Measurements from ENCODE around the gene SCAPER.
"Not testable (repeated sequence)": the region's sequence is repeated elsewhere in the genome, so short reads cannot be mapped to it uniquely, and the experiment has no call there.

The SCAPER gene

DNA sequence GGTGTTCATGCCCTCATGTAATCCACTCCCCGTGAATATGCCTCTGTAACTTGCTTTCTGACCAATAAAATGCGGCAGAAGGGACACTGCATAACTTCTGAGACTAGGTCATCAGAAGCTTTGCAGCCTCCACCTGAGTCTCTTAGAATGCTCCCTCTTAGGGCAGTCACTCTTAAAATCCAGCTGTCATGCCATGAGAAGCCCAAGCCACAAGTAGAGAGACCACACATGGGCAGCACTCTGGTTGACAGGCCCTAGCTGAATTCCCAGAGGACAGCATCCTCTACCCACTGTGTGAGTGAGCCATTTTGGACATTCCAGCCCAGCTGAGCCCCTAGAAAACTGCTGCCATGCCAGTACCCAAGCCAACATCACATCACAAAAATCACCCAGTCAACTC is 41.4 kb downstream of the SCAPER start:
- DNase-seq (ENCODE audit: low read depth in 1 of 2, low spot score in 1 of 2) = no peak

DNA sequence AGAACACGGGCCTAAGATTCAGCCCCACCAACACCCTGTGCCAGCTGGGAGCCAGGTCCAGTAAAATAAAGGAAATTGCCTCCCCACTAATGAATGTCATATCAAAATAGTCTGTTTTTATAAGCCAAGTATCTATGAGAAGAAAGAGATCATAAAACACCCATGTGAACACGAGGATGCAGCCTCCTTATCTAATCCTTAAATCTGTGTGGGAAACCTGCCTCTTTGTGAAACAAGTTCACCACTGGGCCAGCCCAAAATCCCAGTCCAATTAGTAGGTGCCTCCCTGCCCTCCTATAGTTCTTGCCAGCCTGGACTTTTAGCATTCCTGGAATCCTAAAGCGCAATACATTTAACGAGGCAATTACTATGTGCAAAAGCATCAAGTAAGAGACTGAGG is 42.0 kb downstream of the SCAPER start:
- DNase-seq (ENCODE audit: low read depth in 1 of 2, low spot score in 1 of 2) = no peak

DNA sequence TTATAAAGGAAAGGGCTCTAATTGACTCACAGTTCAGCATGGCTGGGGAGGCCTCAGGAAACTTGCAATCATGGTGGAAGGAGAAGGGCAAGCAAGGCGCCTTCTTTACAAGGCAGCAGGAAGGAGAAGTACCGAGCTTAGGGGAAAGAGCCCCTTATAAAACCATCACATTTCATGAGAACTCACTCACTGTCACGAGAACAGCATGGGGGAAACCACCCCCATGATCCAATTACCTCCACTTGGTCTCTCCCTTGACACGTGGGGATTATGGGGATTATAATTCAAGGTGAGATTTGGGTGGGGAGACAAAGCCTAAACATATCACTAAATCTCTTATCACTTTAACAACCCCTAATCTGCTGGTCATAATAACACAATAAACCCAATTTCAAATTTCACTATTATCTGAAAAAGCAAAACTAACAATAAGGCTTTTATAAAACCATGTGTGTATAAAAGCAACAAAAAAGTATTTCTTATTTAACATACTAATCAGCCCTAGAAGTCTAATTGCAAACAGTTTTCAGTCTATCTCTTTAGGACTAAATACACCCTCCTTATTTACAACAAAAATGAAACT is 43.2 kb downstream of the SCAPER start:
- no peak for DNase-seq (ENCODE audit: low read depth in 1 of 2, low spot score in 1 of 2)

DNA sequence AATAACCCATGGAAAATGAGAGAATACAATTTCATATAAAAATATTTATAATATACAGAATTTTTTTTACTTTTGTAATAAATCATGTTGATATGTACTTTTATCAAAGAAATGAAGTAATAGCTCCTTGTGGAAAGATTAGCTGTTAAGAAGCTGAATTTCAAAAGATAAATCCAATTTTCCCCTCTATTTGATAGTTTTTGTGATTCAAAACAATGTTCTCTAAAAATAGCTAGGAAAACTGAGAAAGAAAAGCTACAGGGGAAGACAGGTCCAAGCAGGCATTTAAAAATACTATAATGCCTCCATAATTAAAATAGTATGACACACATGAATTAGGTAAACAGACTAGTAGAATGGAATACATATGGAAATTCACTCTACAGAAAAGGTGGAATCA is 44.9 kb downstream of the SCAPER start:
- no peak for DNase-seq (ENCODE audit: low read depth in 1 of 2, low spot score in 1 of 2)

DNA sequence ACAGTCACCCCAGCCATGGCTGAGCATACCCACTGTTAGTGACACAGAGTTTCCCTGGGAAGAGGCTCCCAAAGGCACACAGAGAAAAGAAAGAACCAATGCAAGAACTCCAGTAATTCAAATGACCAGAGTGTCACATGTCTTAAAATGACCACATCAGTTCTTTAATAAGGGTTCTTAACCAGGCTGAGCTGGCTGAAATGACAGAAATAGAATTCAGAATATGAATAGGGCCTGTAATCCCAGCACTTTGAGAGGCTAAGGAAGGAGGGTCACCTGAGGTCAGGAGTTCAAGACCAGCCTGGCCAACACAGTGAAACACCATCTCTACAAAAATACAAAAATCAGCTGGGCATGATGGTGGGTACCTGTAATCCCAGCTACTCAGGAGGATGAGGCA is 54.8 kb downstream of the SCAPER start:
- not testable (repeated sequence) for DNase-seq (ENCODE audit: low read depth in 1 of 2, low spot score in 1 of 2)

DNA sequence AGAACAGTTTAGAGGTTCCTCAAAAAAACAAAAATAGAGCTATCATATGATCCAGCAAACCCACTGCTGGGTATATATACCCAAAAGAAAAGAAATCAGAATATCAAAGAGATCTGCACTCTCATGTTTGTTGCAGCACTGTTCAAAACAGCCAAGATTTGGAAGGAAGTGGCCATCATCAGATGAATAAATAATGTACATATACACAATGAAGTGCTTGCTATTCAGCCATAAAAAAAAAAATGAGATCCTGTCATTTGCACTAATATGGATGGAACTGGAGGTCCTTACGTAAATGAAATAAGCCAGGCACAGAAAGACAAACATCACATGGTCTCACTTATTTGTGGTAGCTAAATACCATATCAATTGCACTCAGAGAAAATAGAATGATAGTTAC is 58.4 kb downstream of the SCAPER start:
- DNase-seq (ENCODE audit: low read depth in 1 of 2, low spot score in 1 of 2) = no peak

DNA sequence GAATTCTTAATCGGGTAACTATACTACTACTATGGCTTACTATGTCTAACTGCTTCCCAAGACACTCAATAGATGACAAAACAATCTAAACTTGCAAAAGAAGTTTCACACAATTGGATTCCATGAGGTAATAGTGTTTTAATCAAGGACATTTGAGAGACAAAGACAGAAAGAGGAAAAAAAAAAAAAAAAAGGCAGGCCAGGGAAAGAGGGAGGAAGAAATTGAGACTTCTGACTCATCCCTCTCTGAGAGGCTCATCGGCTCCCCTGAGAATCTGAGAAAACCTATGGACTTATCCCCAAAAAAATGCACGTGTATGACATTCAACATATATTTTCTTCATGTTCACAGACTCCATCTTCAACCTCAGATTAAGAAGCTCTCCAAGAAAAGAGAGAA is 61.0 kb downstream of the SCAPER start:
- DNase-seq (ENCODE audit: low read depth in 1 of 2, low spot score in 1 of 2) = no peak

DNA sequence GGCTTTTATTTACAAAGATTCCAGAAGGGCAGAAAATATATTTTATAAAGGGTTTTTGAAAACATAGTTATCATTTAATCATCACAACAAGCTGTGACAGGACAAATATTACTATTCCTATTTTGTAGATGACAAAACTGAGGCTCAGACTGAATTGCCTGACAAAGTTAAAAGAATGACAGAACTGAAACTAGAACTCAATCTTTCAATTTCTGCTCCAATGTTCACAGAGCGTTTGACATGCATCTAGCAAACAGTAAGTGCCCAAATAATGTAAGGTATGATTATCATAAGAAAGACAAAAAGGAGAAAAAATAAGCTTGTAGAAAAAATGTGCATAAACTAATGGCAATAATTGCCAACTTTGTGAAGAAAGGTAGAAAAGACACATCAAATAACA is 61.9 kb downstream of the SCAPER start:
- DNase-seq (ENCODE audit: low read depth in 1 of 2, low spot score in 1 of 2) = no peak

DNA sequence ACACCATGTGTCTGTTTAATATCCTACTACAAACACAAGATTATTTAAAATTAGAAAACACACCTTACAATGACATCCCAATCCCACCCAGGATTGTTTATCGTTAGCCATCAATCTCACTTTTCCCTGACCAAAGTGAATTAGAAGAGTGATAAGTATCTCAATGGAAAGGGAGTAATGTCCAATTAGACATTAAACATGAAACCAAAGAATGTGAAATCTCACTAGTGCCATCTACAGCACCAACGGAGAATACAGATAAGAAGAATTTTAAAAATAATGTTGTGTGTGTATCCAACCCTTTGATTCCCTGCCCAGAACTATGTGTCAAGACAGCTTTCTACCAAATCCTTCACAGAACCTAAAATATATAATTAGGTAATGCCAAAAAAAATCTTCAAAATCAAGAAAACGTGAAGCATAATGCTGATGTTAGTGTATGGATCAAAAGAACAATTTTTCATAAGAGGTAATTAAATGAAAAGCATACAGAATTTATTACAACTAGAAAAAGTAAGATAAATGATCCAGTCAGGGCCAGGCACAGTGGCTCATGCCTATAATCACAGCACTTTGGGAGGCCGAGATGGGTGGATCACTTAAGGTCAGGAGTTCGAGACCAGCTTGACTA is 64.2 kb downstream of the SCAPER start:
- no peak for DNase-seq (ENCODE audit: low read depth in 1 of 2, low spot score in 1 of 2)

DNA sequence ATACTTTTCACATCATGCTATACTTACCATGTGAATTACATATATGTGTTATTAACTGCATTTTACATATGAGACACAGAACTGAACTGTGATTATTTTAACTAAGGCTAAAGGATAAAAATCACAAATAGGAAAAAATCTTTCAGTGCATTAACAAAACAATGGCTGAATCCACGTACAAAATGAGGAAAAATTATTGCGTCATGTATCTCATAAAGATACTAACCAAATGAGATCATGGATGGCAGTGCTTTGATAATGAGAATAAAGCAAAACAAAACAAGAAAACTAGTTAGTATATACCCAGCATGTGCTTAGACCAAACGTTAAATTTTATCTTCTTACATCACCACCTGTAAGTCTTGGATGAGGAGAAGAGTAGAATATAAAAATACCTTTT is 66.0 kb downstream of the SCAPER start:
- DNase-seq (ENCODE audit: low read depth in 1 of 2, low spot score in 1 of 2) = no peak

DNA sequence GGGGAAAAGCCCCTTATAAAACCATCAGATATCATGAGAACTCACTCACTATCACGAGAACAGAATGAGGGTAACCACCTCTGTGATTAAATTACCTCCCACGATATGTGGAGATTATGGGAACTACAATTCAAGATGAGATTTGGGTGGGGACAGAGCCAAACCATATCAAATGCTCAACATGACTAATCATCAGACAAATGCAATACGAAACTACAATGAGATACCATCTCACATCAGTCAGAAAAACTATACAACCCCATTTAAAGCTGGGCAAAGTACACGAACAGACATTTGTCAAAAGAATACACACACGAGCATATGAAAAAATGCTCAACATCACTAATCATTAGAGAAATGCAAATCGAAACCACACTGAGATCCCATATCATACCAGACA is 67.7 kb downstream of the SCAPER start:
- no peak for DNase-seq (ENCODE audit: low read depth in 1 of 2, low spot score in 1 of 2)

DNA sequence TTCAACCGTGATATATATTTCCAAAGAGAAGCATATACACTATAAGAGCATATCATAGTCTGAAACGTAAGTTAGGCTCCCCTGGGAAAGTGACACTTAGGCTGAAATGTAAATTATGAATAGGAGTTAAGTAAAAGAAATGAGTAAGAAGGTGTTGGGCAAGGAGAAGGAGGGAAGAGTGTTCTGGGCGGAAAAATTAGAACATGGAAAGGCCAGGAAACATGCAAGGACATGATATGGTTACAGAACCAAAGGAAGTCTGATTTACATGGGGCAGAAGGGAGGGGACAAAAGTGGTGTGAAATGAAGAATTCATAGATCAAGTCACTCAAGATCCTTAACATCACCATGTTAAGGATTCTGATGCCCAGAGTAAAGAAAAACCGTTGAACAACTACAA is 75.2 kb downstream of the SCAPER start:
- DNase-seq (ENCODE audit: low read depth in 1 of 2, low spot score in 1 of 2) = no peak

DNA sequence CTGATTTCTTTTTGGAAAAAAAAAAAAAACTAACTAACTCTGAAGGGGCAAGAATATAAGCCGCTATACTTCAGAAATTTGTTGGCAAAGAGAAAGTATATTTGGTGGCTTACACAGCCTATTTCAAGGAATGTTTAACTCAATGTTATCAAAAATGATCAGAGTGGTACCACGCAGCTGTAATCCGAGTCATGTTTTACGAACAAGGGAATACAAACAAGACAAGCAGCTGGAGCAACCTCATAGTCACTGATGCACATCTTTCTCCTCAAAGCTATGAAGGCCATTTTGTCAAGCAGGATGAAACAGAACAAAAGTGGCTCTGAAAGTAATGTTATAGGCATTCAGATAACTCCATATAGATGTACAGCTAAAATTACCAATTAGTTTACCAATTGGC is 81.2 kb downstream of the SCAPER start:
- no peak for DNase-seq (ENCODE audit: low read depth in 1 of 2, low spot score in 1 of 2)

DNA sequence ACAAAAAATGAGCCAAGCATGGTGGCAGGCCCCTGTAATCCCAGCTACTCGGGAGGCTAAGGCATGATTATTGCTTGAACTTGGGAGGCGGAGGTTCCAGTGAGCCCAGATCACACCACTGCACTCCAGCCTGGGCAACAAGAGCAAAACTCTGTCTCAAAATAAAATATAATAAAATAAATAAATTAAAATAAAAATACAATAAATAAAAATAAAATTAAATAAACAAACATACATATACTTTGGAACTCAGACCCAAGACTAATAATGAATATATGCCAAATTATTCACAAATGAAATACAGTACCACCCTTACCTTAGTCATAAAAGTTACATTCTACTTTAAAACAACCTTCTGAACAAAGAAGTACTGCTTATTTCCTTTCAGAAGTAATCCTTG is 81.8 kb downstream of the SCAPER start:
- DNase-seq (ENCODE audit: low read depth in 1 of 2, low spot score in 1 of 2) = no peak

DNA sequence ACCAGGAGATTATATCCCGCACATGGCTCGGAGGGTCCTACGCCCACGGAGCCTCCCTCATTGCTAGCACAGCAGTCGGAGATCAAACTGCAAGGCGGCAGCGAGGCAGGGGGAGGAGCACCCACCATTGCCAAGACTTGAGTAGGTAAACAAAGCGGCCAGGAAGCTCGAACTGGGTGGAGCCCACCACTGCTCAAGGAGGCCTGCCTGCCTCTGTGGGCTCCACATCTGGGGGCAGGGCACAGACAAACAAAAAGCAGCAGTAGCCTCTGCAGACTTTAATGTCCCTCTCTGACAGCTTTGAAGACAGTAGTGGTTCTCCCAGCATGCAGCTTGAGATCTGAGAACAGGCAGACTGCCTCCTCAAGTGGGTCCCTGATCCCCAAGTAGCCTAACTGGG is 86.2 kb downstream of the SCAPER start:
- not testable (repeated sequence) for DNase-seq (ENCODE audit: low read depth in 1 of 2, low spot score in 1 of 2)

DNA sequence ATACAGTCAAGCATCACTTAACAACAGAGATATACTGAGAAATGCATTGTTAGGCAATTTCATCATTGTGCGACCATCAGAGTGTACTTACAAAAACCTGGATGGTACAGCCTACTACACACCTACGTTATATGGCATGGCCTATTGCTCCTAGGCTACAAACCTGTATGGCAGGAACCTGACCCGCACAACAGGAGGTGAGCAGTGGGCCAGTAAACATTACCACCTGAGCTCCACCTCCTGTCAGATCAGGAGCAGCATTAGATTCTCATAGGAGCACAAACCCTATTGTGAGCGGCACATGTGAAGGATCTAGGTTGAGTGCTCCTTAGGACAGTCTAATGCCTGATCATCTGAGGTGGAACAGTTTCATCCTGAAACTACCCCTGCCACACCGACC is 89.7 kb downstream of the SCAPER start:
- DNase-seq (ENCODE audit: low read depth in 1 of 2, low spot score in 1 of 2) = no peak

DNA sequence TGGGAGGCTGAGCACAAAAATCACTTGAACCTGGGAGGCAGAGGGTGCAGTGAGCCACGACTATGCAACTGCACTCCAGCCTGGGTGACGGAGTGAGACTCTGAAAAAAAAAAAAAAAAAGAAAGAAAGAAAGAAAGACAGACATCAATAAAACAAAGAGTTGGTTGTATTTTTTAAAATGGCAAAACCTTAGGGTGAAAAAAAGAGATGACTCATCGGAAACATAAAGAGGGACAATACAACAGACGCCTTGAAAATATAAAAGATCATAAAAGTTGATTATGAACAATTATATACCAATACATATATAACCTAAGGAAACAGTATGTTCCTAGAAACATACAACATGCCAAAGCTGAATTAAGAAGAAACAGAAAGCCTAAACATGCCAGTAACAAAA is 92.8 kb downstream of the SCAPER start:
- DNase-seq (ENCODE audit: low read depth in 1 of 2, low spot score in 1 of 2) = no peak

DNA sequence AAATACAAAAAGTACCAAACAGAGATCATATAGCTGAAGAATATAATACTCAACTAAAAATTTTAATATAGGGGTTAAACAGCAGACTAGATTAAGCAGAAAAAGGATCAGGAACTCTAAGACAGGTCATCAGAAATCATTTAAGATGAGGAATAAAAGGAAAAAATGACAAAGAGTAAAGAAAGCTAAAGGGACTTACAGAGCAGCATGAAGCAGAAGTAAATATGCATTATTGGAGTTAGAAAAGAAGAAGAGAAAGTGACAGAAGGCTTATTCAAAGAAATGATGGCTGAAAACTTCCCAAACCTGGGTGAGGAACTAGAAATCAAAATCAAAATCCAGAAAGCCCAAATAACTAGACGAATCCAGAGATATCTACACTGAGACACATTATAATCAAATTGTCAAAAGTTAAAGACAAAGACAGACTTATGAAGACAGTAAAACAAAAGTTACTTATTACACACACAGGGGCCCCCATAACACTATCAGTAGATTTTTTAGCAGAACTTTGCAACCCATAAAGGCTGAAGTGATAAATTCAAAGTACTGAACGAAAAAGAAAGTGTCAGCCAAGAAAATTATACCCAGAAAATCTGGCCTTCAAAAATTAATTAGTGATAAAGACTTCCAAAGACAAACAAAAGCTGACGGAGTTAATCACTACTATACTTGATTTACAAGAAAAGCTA is 95.6 kb downstream of the SCAPER start:
- DNase-seq (ENCODE audit: low read depth in 1 of 2, low spot score in 1 of 2) = no peak

DNA sequence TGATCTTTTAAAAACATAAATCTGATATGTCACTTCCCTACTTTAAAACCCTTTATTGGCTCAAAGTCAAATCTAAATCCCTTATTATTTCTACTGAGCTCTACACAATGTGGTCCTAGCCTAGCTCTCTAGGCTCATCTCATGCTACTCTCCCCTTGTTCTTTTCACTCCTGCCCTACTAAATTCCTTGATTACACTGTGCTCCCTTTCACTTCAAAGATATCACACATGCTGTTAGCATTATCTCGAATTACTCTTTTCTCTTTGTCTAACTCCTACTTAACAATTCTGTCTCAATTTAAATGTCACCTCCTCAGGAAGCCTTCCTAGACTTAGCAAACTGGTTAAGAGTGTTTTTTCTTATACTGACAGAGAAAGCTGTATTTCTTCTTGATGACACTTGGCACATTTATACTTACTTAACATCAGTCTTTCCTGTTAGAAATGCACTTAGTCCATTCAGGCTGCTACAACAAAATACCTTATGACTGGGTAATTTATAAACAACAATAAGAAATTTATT is 102.0 kb downstream of the SCAPER start:
- DNase-seq (ENCODE audit: low read depth in 1 of 2, low spot score in 1 of 2) = no peak

DNA sequence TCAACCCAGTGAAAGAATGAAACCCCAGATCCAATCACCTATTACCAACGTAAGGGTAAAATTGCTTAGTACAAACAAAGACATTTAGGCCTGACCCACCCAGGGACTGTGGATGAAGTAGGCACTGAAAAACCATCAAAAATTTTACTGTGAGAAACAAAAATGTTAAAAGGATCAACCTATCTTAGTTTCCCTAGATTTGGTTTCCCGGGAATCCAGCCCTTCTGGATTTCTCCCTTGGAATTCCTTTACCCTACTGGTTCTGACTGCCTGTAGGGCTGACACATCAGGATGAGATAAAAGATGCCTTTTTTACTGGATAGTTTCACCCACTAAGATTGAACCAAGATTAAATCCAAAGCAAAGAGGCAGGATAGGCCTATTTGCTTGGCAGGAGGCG is 102.7 kb downstream of the SCAPER start:
- DNase-seq (ENCODE audit: low read depth in 1 of 2, low spot score in 1 of 2) = no peak

DNA sequence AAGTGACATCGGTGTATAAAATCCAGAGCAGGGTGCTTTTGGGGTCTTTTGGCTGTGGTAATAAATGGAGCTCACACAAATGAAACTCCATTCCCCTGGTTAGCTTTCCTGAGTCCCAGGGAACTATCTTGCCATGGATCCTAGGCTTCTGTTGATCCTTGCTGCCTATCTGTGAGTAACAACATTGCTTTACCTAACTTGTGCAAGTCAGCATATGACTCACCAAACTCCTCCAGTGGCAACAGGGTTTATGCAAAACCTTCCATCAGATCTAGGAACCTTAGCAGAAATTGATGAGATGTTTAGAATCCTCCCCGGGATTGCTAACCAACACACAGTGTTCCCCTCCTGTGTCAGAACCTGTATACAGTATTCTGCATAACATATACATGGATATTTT is 105.4 kb downstream of the SCAPER start:
- no peak for DNase-seq (ENCODE audit: low read depth in 1 of 2, low spot score in 1 of 2)

DNA sequence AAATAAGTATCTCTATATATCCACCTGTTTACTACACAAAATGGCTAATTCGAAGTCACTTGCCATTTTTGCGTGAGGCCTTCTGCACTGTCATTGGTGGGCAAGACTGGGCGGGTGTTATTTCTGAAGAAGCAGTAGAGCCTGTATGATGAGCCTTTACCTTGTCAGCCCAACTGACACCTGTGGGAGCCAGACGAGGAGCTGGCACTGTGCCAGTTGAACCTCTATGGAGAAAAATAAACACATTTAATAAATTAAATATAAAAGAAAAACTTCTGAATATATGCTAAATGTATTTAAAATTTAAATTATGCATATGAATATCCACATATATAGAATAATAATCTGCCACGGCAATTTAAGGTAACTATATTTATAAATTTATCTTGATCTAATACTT is 109.9 kb downstream of the SCAPER start:
- no peak for DNase-seq (ENCODE audit: low read depth in 1 of 2, low spot score in 1 of 2)

DNA sequence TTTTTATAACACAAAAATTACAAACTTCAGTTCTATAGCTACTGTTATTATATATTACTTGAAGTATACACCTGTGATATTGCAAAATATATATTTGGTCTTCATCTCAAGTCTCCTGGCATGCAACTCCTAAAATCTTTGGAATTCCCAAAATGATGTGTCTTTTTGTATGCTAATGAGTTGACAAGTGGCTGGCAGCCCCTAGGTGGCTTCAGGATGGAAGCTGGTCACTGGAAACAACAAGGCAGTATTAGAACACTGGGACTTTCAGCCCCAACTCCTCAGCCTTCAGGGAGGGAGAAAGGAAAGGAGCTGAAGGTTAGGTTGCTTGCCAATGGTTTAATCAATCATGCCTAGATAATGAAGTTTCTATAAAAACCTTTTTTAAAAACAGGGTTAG is 112.0 kb downstream of the SCAPER start:
- DNase-seq (ENCODE audit: low read depth in 1 of 2, low spot score in 1 of 2) = no peak
